Uterus (tissue), 2 donors: Measurements from ENCODE around the gene NEGR1.

Experiments
- POLR2A ChIP-seq, 2 donors: fragments of 450-650 bp; IDR thresholded peaks; one replicate each; pipeline ENCODE4 v1.6.1; 2016; ENCODE audit warnings: antibody characterized with exemption in 2 of 2, mild to moderate bottlenecking in 1 of 2, moderate library complexity in 1 of 2
- TF ChIP-seq, protein P1 (sequence below), 4 experiments: fragments of 200-600 bp in 2 of 4; fragments of 450-650 bp in 2 of 4; sonication (generic) in 2 of 4; IDR thresholded peaks; one replicate each; pipeline ENCODE4 v1.5.1; 2016 to 2019; ENCODE audit warnings: antibody characterized with exemption in 4 of 4, mild to moderate bottlenecking in 2 of 4, moderate library complexity in 1 of 4

GRCh38 chr1:71634159-71634558 is 648.2 kb downstream of the NEGR1 start:
- TF ChIP-seq, protein P1, sequence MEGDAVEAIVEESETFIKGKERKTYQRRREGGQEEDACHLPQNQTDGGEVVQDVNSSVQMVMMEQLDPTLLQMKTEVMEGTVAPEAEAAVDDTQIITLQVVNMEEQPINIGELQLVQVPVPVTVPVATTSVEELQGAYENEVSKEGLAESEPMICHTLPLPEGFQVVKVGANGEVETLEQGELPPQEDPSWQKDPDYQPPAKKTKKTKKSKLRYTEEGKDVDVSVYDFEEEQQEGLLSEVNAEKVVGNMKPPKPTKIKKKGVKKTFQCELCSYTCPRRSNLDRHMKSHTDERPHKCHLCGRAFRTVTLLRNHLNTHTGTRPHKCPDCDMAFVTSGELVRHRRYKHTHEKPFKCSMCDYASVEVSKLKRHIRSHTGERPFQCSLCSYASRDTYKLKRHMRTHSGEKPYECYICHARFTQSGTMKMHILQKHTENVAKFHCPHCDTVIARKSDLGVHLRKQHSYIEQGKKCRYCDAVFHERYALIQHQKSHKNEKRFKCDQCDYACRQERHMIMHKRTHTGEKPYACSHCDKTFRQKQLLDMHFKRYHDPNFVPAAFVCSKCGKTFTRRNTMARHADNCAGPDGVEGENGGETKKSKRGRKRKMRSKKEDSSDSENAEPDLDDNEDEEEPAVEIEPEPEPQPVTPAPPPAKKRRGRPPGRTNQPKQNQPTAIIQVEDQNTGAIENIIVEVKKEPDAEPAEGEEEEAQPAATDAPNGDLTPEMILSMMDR (IDR thresholded peaks at IDR 0.05): no peak
- no peak for TF ChIP-seq POLR2A (IDR thresholded peaks at IDR 0.05)
